Smooth muscle cell of the brain vasculature (primary cell): ENCODE data around the gene TRMT10A.

Experiments used
- DNase-seq: peaks from one replicate; pipeline ENCODE4 v3.0.0-alpha.2; 2012; ENCODE audit warnings: low read depth, low spot score

The TRMT10A gene

GRCh38 chr4:99563310-99564186 lies at the start of gene TRMT10A:
TRMT10A (minus strand) TSS chr4:99564039; CDS start chr4:99559338, 4,701 bp downstream.
- peak; percentile 96 for DNase-seq

- no peak for DNase-seq
Observed at GRCh38 chr4:99612704-99613103, 48.9 kb upstream of the TRMT10A start.

- DNase-seq, result no peak
Observed at GRCh38 chr4:99612281-99612680, 48.4 kb upstream of the TRMT10A start.

GRCh38 chr4:99610605-99611175 lies 46.9 kb upstream of the TRMT10A start:
- no peak for DNase-seq

- DNase-seq, result no peak
Observed at GRCh38 chr4:99608417-99608816, 44.6 kb upstream of the TRMT10A start.

GRCh38 chr4:99606716-99607115 lies 42.9 kb upstream of the TRMT10A start:
- DNase-seq, result no peak

- DNase-seq, result no peak
Observed at GRCh38 chr4:99594818-99595217, 31.0 kb upstream of the TRMT10A start.

- DNase-seq, result no peak
Observed at GRCh38 chr4:99593781-99594641, 30.2 kb upstream of the TRMT10A start.

- DNase-seq, result no peak
Observed at GRCh38 chr4:99591757-99592156, 27.9 kb upstream of the TRMT10A start.

GRCh38 chr4:99587803-99588202 lies 24.0 kb upstream of the TRMT10A start:
- DNase-seq, result no peak

- DNase-seq, result no peak
Observed at GRCh38 chr4:99587309-99587708, 23.5 kb upstream of the TRMT10A start.

GRCh38 chr4:99586797-99587196 lies 23.0 kb upstream of the TRMT10A start:
- no peak for DNase-seq

- no peak for DNase-seq
Observed at GRCh38 chr4:99586322-99586721, 22.5 kb upstream of the TRMT10A start.

GRCh38 chr4:99585516-99585915 lies 21.7 kb upstream of the TRMT10A start:
- DNase-seq, result no peak

- DNase-seq, result no peak
Observed at GRCh38 chr4:99578714-99579113, 14.9 kb upstream of the TRMT10A start.

GRCh38 chr4:99574530-99575324 lies 10.9 kb upstream of the TRMT10A start, which contains the start of gene MTTP:
MTTP (plus strand) TSS chr4:99574824; CDS start chr4:99574910, 86 bp downstream.
- no peak for DNase-seq

- DNase-seq, result no peak
Observed at GRCh38 chr4:99573735-99574368, 10.0 kb upstream of the TRMT10A start.

GRCh38 chr4:99572527-99573240 lies 8.8 kb upstream of the TRMT10A start:
- no peak for DNase-seq

- no peak for DNase-seq
Observed at GRCh38 chr4:99571883-99572282, 8.0 kb upstream of the TRMT10A start.

- DNase-seq, result no peak
Observed at GRCh38 chr4:99564921-99565320, 1.1 kb upstream of the TRMT10A start.
